Transverse colon (tissue), 4 donors: ENCODE measurements around the gene TUBA1B. TPM values are rescaled to one million over a fixed set of nuclear protein-coding genes. Genes with fewer than 3 reads are reported as not detected.

Experiments
- DNase-seq: peaks from one replicate; pipeline ENCODE4 v3.0.0-alpha.2; 2019
- H3K27ac ChIP-seq, 4 donors: fragments of 200-600 bp; sonication (generic); 2 replicates each; pipeline ENCODE4 v1.5.1; 2016 to 2018; ENCODE audit warnings: inconsistent platforms in 4 of 4
- H3K27me3 ChIP-seq: fragments of 200-600 bp; sonication (generic); 2 replicates; pipeline ENCODE4 v1.5.1; 2017; ENCODE audit warnings: inconsistent platforms
- H3K36me3 ChIP-seq, 4 donors: fragments of 200-600 bp; sonication (generic); 2 replicates each; pipeline ENCODE4 v1.5.1; 2017 to 2019; ENCODE audit warnings: inconsistent platforms in 4 of 4
- H3K4me1 ChIP-seq, 4 donors: fragments of 200-600 bp; sonication (generic); 2 replicates each; pipeline ENCODE4 v1.5.1; 2017 to 2020; ENCODE audit warnings: inconsistent platforms in 4 of 4
- H3K4me3 ChIP-seq, 4 donors: fragments of 200-600 bp; sonication (generic); 1 replicate in 1 of 4; 2 replicates in 3 of 4; pipeline versions ENCODE4 v1.5.1 to v1.6.1; 2017 to 2019; ENCODE audit warnings: inconsistent platforms in 4 of 4
- H3K9me3 ChIP-seq, 2 donors: fragments of 200-600 bp; sonication (generic); 2 replicates each; pipeline ENCODE4 v1.5.1; 2017 to 2019; ENCODE audit warnings: inconsistent platforms in 2 of 2
- CTCF ChIP-seq, 5 experiments: fragments of 200-600 bp in 3 of 5; fragments of 450-650 bp in 2 of 5; sonication (generic) in 3 of 5; IDR thresholded peaks; 1 replicate in 2 of 5; 2 replicates in 3 of 5; pipeline ENCODE4 v1.5.1; 2016 to 2017; ENCODE audit warnings: antibody characterized with exemption in 5 of 5, inconsistent platforms in 3 of 5, mild to moderate bottlenecking in 2 of 5, moderate library complexity in 1 of 5
- EP300 ChIP-seq: sonication (generic); formaldehyde crosslinking; IDR thresholded peaks from one replicate; pipeline ENCODE4 v1.6.1; 2017; ENCODE audit warnings: antibody characterized with exemption, low read depth
- POLR2A ChIP-seq: fragments of 450-650 bp; IDR thresholded peaks from one replicate; pipeline ENCODE4 v1.6.1; 2016; ENCODE audit warnings: antibody characterized with exemption, mild to moderate bottlenecking, moderate library complexity
- POLR2AphosphoS5 ChIP-seq, 3 donors: sonication (generic); formaldehyde crosslinking; IDR thresholded peaks; one replicate each; pipeline ENCODE4 v1.6.1; 2016; ENCODE audit warnings: antibody characterized with exemption in 3 of 3
- WGBS, 2 donors: methylation state at CpG; one replicate each; pipeline ENCODE4 v1.1.5; 2018; ENCODE audit warnings: low coverage in 1 of 2; 5-methylcytosine and 5-hydroxymethylcytosine counted together
- in situ Hi-C, 4 donors: fragments of 200-750 bp; cut with MboI; loops; one replicate each; pipeline versions ENCODE4 v1.15.0 to v1.15.1; 2017; ENCODE audit warnings: low sequenced_read_pairs in 3 of 4, low pct_ligation_motif_present in 1 of 4, low pct_unique_long_range_greater_than_20kb in 1 of 4
- intact Hi-C: fragments of 100-400 bp; cut with DNase I; formaldehyde crosslinking; loops from one replicate; pipeline ENCODE4 v1.15.1; 2023; ENCODE audit warnings: low total_unique reads
- total RNA-seq, 4 donors: library from RNA; depleted of rRNA; stranded (reverse); fragments of >200 nt; gene quantifications; one replicate each; pipeline ENCODE4 v1.1.0, GENCODE V29; 2016

Gene TUBA1B
- total RNA-seq, 4 donors from 2014 or later = 219 to 390 (median 319) TPM

- no peaks in the 10 kb centered on the region for H3K9me3 ChIP-seq
- TF ChIP-seq EP300 = no peak
- no peak for TF ChIP-seq CTCF (IDR thresholded peaks at IDR 0.05)
- no peak for TF ChIP-seq POLR2A
- TF ChIP-seq POLR2AphosphoS5 (IDR thresholded peaks at IDR 0.05) = no peak
- in situ Hi-C loops = loop anchor here in 1 of 4 donors (10.0 kb wide), 1 partner anchor 62 kb away; the partner anchor contains the start of genes KMT2D and RHEBL1
- peaks cover 0 to 18% (median 5%) of the 10 kb centered on the region in 4 donors for H3K36me3 ChIP-seq
- intact Hi-C loops = loop anchor here (10.0 kb wide), 1 partner anchor 62 kb away; the partner anchor contains the start of genes KMT2D and RHEBL1
- H3K4me3 ChIP-seq = no peak overlapping the region
- H3K4me1 ChIP-seq = peaks cover 9 to 18% (median 14%) of the 10 kb centered on the region in 4 donors
- no peak overlapping the region for H3K27ac ChIP-seq
- 57 to 64% methylated on average over 4 of the region's 4 CpGs for WGBS, 2 donors
- no peak for DNase-seq
- H3K27me3 ChIP-seq = no peaks in the 10 kb centered on the region
Measured at GRCh38 chr12:49126852-49127763, 4.1 kb downstream of the TUBA1B start.

- H3K4me1 ChIP-seq = no peaks in the 10 kb centered on the region
- intact Hi-C loops = loop anchor here (5.0 to 10.0 kb wide), 2 partner anchors 34 to 56 kb away; partner anchors contain the start of genes KMT2D and RHEBL1
- 28 to 67% methylated on average over 1 to 6 of the region's 6 CpGs for WGBS, 2 donors
- no peaks in the 10 kb centered on the region for H3K36me3 ChIP-seq
- no peaks in the 10 kb centered on the region for H3K9me3 ChIP-seq
- DNase-seq = peak; percentile 58
- H3K4me3 ChIP-seq = no peak overlapping the region
- no peak overlapping the region for H3K27ac ChIP-seq
- H3K27me3 ChIP-seq = no peaks in the 10 kb centered on the region
- TF ChIP-seq POLR2AphosphoS5 (IDR thresholded peaks at IDR 0.05) (no peak), CTCF (IDR thresholded peaks at IDR 0.05) (peak; percentile 45 to 71 (median 57))
- in situ Hi-C loops = loop anchor here in 2 of 4 donors (5.0 to 10.0 kb wide), 2 partner anchors 54 to 56 kb away; partner anchors contain the start of genes RHEBL1 (in 2 of the 2) and KMT2D (in 1 of the 2)
Measured at GRCh38 chr12:49121047-49121696, 10.0 kb downstream of the TUBA1B start.

GRCh38 chr12:49111206-49111605, 20.0 kb downstream of the TUBA1B start:
- Histone ChIP-seq H3K9me3 (no peaks in the 10 kb centered on the region), H3K27me3 (no peaks in the 10 kb centered on the region), H3K36me3 (peaks cover 0 to 4% (median 0%) of the 10 kb centered on the region in 4 donors), H3K4me1 (peaks cover 20 to 43% (median 36%) of the 10 kb centered on the region in 4 donors), H3K27ac (peak overlapping the region; percentile 96 to 99 (median 97)), H3K4me3 (peak overlapping the region; percentile 6 to 89 (median 76))
- no peak for TF ChIP-seq POLR2AphosphoS5 (IDR thresholded peaks at IDR 0.05)
- TF ChIP-seq EP300 = no peak
- no peak for TF ChIP-seq POLR2A
- no peak for TF ChIP-seq CTCF (IDR thresholded peaks at IDR 0.05)
- intact Hi-C loops (no loop called here), in situ Hi-C loops (no loop called here)
- WGBS, 2 donors = 0 to 35% methylated on average over 3 to 6 of the region's 6 CpGs
- DNase-seq = no peak
